Colonic mucosa (tissue), 4 donors: ENCODE data around the gene CFL1. TPM values are rescaled to one million over a fixed set of nuclear protein-coding genes. Genes with fewer than 3 reads are reported as not detected.

Experiments used
- DNase-seq: peaks from one replicate; pipeline ENCODE4 v3.0.0-alpha.2; 2020
- H3K27ac ChIP-seq: fragments of 200-600 bp; one replicate; pipeline ENCODE4 v1.8.0; 2021
- H3K27me3 ChIP-seq: fragments of 200-600 bp; one replicate; pipeline ENCODE4 v1.8.0; 2021
- H3K36me3 ChIP-seq: fragments of 200-600 bp; one replicate; pipeline ENCODE4 v1.8.0; 2021
- H3K4me1 ChIP-seq: fragments of 200-600 bp; one replicate; pipeline ENCODE4 v1.8.0; 2021; ENCODE audit warnings: mild to moderate bottlenecking
- H3K4me3 ChIP-seq: fragments of 200-600 bp; one replicate; pipeline ENCODE4 v1.8.0; 2021
- H3K9ac ChIP-seq, 2 donors: one replicate each; pipeline ENCODE4 v1.7.0; 2013; ENCODE audit warnings: control low read depth in 2 of 2, low read depth in 2 of 2, low read length in 2 of 2
- H3K9me3 ChIP-seq: fragments of 200-600 bp; one replicate; pipeline ENCODE4 v1.8.0; 2021
- intact Hi-C: fragments of 100-400 bp; cut with DNase I; formaldehyde crosslinking; loops from one replicate; pipeline ENCODE4 v1.14.1; 2022
- total RNA-seq, 2 donors: library from RNA; stranded (reverse); fragmentation: NEBNext Ultra II Directional in 1 of 2; extraction: Animal tissue kit (Norgen Biotek cat#: 25700) in 1 of 2; gene quantifications; one replicate each; pipeline ENCODE4 v1.2.1, GENCODE V29; 2021
- TF ChIP-seq, protein P1 (sequence below): fragments of 200-600 bp; IDR thresholded peaks from one replicate; pipeline ENCODE4 v1.8.0; 2022; ENCODE audit warnings: antibody characterized with exemption, mild to moderate bottlenecking
- donor health status: healthy.
- donor health status: DM: no; HTN: no; CAD: no.
- donor health status: DM: no; HTN: no; CAD: no.

Gene CFL1
- total RNA-seq, 2 donors from 2014 or later: 1,832 to 1,932 TPM

DNA sequence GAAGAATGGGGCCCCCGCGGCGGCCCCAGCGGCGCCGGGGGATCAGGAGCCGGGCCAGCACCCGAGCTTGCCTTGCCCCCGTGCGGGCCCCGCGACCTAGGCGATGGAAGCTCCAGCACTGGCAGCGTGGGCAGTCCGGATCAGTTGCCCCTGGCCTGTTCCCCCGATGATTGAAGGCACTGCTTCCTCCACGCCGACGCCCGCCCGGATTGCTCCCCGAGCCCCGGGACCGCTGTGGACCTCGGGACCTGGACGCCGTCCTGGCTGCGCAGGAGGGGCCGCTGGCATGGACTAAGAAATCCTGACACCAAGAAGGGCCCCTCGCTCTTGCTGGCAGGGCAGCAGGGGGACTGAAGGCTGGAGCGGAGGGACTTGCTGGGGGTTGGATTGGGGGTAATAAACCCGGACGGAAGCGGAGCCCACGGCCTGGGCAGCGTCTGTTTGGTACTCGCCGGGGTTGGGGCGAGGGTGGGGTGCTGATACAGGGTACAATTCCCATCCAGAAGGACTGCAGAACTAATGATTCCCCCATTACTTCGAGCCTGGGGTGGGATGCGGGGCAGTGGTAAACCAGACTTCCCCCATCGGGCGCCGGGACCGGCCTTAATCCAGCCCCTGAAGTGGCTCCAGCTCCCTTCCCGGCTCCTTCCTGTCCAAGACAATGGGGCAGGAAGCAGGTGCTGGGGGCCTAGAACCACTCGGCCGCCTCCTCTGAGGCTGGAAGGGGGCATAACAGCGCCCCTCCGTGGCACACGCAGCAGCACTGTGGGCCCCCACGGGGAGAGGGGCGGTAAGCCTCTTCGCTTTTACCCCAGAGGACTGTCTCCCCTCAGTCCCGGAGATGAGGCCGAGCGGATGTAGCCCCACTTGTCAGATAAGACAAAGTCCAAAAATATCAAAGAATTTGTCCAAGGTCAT lies 33.5 kb upstream of the CFL1 start:
- no peak for DNase-seq
- H3K4me1 ChIP-seq: peaks cover 5% of the 10 kb centered on the region

DNA sequence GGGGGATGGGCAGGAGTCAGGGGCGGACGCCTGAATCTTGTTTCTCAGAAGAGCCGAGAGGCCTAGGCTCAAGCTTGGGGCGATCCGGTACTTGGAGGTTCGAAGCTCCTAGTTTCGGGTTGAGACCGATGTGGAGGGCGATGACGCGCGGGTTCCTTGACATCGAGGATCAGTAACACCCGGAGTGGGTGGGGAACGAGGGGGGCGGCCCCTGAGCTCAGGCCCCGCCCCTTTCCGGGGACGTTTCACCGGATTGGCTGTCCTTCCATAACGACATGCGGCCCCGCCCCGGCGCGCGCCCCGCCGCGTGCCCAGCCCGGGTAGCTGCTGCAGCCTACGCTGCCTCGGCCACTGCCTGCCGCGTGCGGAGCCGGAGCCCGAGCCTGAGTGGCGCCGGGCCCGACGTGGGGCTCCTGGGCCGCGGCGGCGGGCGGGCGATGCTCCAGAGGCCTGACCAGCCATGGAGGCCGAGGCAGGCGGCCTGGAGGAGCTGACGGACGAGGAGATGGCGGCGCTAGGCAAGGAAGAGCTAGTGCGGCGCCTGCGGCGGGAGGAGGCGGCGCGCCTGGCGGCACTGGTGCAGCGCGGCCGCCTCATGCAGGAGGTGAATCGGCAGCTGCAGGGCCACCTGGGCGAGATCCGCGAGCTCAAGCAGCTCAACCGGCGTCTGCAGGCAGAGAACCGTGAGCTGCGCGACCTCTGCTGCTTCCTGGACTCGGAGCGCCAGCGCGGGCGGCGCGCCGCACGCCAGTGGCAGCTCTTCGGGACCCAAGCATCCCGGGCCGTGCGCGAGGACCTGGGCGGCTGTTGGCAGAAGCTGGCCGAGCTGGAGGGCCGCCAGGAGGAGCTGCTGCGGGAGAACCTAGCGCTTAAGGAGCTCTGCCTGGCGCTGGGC lies 32.6 kb upstream of the CFL1 start, which contains the start of gene CCDC85B:
TSS of gene CCDC85B (plus strand) at position 350 of the 895 bp plus-strand sequence. CDS start at position 461, 111 bp downstream.
- no peaks in the 10 kb centered on the region for H3K36me3 ChIP-seq
- H3K27ac ChIP-seq: peak within 1 kb of the TSS; percentile 93
- H3K27me3 ChIP-seq: no peaks in the 10 kb centered on the region
- TF ChIP-seq, protein P1, sequence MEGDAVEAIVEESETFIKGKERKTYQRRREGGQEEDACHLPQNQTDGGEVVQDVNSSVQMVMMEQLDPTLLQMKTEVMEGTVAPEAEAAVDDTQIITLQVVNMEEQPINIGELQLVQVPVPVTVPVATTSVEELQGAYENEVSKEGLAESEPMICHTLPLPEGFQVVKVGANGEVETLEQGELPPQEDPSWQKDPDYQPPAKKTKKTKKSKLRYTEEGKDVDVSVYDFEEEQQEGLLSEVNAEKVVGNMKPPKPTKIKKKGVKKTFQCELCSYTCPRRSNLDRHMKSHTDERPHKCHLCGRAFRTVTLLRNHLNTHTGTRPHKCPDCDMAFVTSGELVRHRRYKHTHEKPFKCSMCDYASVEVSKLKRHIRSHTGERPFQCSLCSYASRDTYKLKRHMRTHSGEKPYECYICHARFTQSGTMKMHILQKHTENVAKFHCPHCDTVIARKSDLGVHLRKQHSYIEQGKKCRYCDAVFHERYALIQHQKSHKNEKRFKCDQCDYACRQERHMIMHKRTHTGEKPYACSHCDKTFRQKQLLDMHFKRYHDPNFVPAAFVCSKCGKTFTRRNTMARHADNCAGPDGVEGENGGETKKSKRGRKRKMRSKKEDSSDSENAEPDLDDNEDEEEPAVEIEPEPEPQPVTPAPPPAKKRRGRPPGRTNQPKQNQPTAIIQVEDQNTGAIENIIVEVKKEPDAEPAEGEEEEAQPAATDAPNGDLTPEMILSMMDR: no peak
- peak within 1 kb of the TSS; percentile 87 to 94 for H3K9ac ChIP-seq
- H3K4me1 ChIP-seq: peaks cover 5% of the 10 kb centered on the region
- no peaks in the 10 kb centered on the region for H3K9me3 ChIP-seq
- peak within 1 kb of the TSS; percentile 66 for H3K4me3 ChIP-seq
- peak; percentile 99 for DNase-seq
- intact Hi-C loops: no loop called here

More for the DNA sequence above, 33.5 kb upstream of the CFL1 start:
- Histone ChIP-seq H3K4me3 (peak overlapping the region; percentile 66), H3K27me3 (no peaks in the 10 kb centered on the region), H3K36me3 (no peaks in the 10 kb centered on the region), H3K27ac (peak overlapping the region; percentile 93), H3K9ac (peak overlapping the region; percentile 87 to 94), H3K9me3 (no peaks in the 10 kb centered on the region)
- intact Hi-C loops: no loop called here
- TF ChIP-seq, protein P1: peak; percentile 5

DNA sequence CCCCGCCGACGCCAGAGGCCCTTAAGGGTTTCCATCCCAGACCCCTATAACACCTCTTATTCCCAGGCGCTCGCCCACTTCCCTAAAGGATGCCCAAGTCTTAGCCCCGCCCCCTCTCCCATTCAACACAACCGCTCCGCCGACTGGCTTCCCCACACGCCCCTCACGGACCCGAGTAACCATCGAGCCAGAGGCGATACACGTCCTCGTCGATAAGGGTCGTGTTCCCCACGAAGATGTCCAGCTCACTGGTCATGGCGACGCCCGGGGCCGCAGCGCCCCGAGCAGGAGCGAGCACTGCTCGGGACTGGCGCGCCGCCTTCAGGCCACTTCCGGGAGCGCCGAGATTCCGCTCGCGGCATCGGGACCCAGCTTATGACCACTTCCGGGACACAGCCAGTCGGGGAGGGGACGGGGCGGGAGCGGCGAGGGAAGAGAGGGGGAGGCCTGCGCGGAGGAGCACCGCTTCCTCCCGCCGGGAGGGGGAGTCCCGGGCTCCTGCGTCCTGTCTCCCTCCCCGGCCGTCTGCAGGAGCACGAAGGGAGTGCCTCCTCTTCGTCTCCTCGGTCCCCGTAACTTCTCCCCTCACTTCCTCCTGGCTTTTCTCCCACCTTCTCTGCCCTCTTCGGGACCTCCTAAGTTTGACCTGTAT lies 30.3 kb upstream of the CFL1 start, which contains the start of gene FIBP:
TSS of gene FIBP (minus strand) at position 309 of the 652 bp plus-strand sequence. CDS start at position 256, 53 bp downstream.
- TF ChIP-seq, protein P1: peak; percentile 79
- peak; percentile 99 for DNase-seq
- H3K27ac ChIP-seq: peak within 1 kb of the TSS; percentile 93
- peaks cover 5% of the 10 kb centered on the region for H3K4me1 ChIP-seq
- peaks cover 7% of the 10 kb centered on the region for H3K36me3 ChIP-seq
- peak within 1 kb of the TSS; percentile 76 to 91 for H3K9ac ChIP-seq
- intact Hi-C loops: loop anchor here (5.0 kb wide), 1 partner anchor 99 kb away; no protein-coding TSS in a partner anchor
- no peaks in the 10 kb centered on the region for H3K27me3 ChIP-seq
- H3K9me3 ChIP-seq: no peaks in the 10 kb centered on the region
- peak within 1 kb of the TSS; percentile 76 for H3K4me3 ChIP-seq

DNA sequence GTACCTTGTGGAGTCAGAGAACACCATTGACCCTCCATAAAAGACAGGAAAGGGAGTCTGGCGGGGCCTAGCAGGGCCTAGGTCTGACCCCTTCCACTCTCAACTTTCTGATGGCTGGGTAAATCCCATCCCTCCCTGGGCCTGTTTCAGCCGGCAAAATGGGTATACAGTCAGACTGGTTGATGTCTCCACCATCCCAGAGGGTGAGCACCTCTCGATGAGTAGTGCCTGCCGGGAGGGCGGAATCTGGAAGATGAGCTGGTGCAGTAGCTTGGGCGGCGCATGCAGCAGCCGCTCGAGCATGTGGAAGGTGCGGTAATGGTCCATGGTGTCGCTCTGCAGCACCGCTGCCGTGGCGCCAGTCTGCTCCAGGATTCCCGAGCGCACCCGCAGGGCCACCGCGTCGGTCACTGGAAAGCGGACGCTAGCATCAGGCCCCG lies 29.8 kb upstream of the CFL1 start:
- DNase-seq: no peak
- Histone ChIP-seq H3K36me3 (peaks cover 7% of the 10 kb centered on the region), H3K9ac (peak overlapping the region; percentile 75 to 91), H3K27me3 (no peaks in the 10 kb centered on the region), H3K27ac (peak overlapping the region; percentile 93), H3K4me1 (peaks cover 5% of the 10 kb centered on the region), H3K9me3 (no peaks in the 10 kb centered on the region), H3K4me3 (peak overlapping the region; percentile 76)
- TF ChIP-seq, protein P1: no peak
- intact Hi-C loops: loop anchor here (5.0 kb wide), 1 partner anchor 100 kb away; no protein-coding TSS in a partner anchor
